CD14-positive monocyte (primary cell): Measurements from ENCODE around the gene TTC1. TPM values are rescaled to one million over a fixed set of nuclear protein-coding genes. Genes with fewer than 3 reads are reported as not detected.

Source experiments
- DNase-seq, 3 donors: peaks; one replicate each; pipeline ENCODE4 v3.0.0-alpha.2; 2011 to 2022
- H2AFZ ChIP-seq: 2 replicates; pipeline ENCODE4 v1.6.0; 2012; ENCODE audit warnings: mild to moderate bottlenecking, low read depth, low read length, inconsistent platforms; ENCODE audit not compliant: insufficient read depth, poor library complexity, severe bottlenecking
- H3K27ac ChIP-seq, 2 donors: 1 replicate in 1 of 2; 2 replicates in 1 of 2; pipeline ENCODE4 v1.5.1; 2012 to 2013; ENCODE audit warnings: low read length in 2 of 2, control low read depth in 1 of 2, inconsistent platforms in 1 of 2, low read depth in 1 of 2, mild to moderate bottlenecking in 1 of 2
- H3K27me3 ChIP-seq, 2 donors: one replicate each; pipeline versions ENCODE4 v1.6.0 to v1.6.1; 2011 to 2013; ENCODE audit warnings: low read length in 2 of 2; ENCODE audit not compliant: control insufficient read depth in 2 of 2, insufficient read depth in 2 of 2
- H3K36me3 ChIP-seq, 2 donors: replicated peaks in 1 of 2; 1 replicate in 1 of 2; 2 replicates in 1 of 2; pipeline versions ENCODE4 v1.5.1 to v1.6.1; 2012 to 2013; ENCODE audit warnings: low read length in 2 of 2, control low read depth in 1 of 2, inconsistent platforms in 1 of 2, mild to moderate bottlenecking in 1 of 2; ENCODE audit not compliant: insufficient read depth in 2 of 2, control insufficient read depth in 1 of 2
- H3K4me1 ChIP-seq, 2 donors: 1 replicate in 1 of 2; 2 replicates in 1 of 2; pipeline versions ENCODE4 v1.5.1 to v1.6.1; 2012 to 2013; ENCODE audit warnings: low read length in 2 of 2, control low read depth in 1 of 2, inconsistent platforms in 1 of 2, mild to moderate bottlenecking in 1 of 2, moderate library complexity in 1 of 2; ENCODE audit not compliant: insufficient read depth in 2 of 2, control insufficient read depth in 1 of 2
- H3K4me2 ChIP-seq: replicated peaks from 2 replicates; pipeline ENCODE3; 2012; ENCODE audit warnings: low read length, moderate library complexity, mild to moderate bottlenecking; ENCODE audit not compliant: poor library complexity, severe bottlenecking; ENCODE audit errors: extremely low read depth
- H3K4me3 ChIP-seq, 3 experiments: fragments of 200-600 bp in 1 of 3; sonication (generic) in 1 of 3; replicated peaks in 1 of 3; 1 replicate in 2 of 3; 2 replicates in 1 of 3; pipeline ENCODE4 v1.5.1; 2011 to 2013; ENCODE audit warnings: low read length in 3 of 3, mild to moderate bottlenecking in 3 of 3, control low read depth in 2 of 3, low read depth in 2 of 3, inconsistent platforms in 1 of 3, moderate library complexity in 1 of 3
- H3K79me2 ChIP-seq: 2 replicates; pipeline ENCODE4 v1.6.0; 2012; ENCODE audit warnings: mild to moderate bottlenecking, control low read depth, inconsistent platforms, low read length, moderate library complexity; ENCODE audit not compliant: insufficient read depth
- H3K9ac ChIP-seq: 2 replicates; pipeline ENCODE4 v1.6.0; 2017; ENCODE audit warnings: low read length, mild to moderate bottlenecking; ENCODE audit not compliant: insufficient read depth, poor library complexity, severe bottlenecking
- H3K9me3 ChIP-seq, 2 donors: replicated peaks in 1 of 2; 1 replicate in 1 of 2; 2 replicates in 1 of 2; pipeline versions ENCODE4 v1.5.1 to v1.6.1; 2012 to 2013; ENCODE audit warnings: low read length in 2 of 2, control low read depth in 1 of 2; ENCODE audit not compliant: control insufficient read depth in 1 of 2, insufficient read depth in 1 of 2
- H4K20me1 ChIP-seq: 2 replicates; pipeline ENCODE4 v1.6.0; 2012; ENCODE audit warnings: mild to moderate bottlenecking, low read length, control low read depth, moderate library complexity; ENCODE audit not compliant: insufficient read depth
- H3K27ac Mint-ChIP-seq, 7 donors: one replicate each; pipeline ENCODE4 v1.8.0; 2020; ENCODE audit warnings: mild to moderate bottlenecking in 7 of 7, mixed read lengths in 7 of 7, moderate library complexity in 6 of 7, inconsistent platforms in 2 of 7
- H3K27me3 Mint-ChIP-seq, 3 donors: one replicate each; pipeline ENCODE4 v1.8.0; 2021 to 2022; ENCODE audit warnings: low read depth in 3 of 3, mild to moderate bottlenecking in 3 of 3, mixed read lengths in 3 of 3, moderate library complexity in 3 of 3, inconsistent platforms in 1 of 3
- H3K36me3 Mint-ChIP-seq, 2 donors: one replicate each; pipeline ENCODE4 v1.8.0; 2020; ENCODE audit warnings: mixed read lengths in 2 of 2, inconsistent platforms in 1 of 2, mild to moderate bottlenecking in 1 of 2
- H3K4me1 Mint-ChIP-seq: one replicate; pipeline ENCODE4 v1.8.0; 2020; ENCODE audit warnings: mild to moderate bottlenecking, mixed read lengths
- H3K4me3 Mint-ChIP-seq, 2 donors: one replicate each; pipeline ENCODE4 v1.8.0; 2020; ENCODE audit warnings: mild to moderate bottlenecking in 2 of 2, mixed read lengths in 2 of 2, moderate library complexity in 1 of 2
- H3K9me3 Mint-ChIP-seq, 7 donors: one replicate each; pipeline ENCODE4 v1.8.0; 2020 to 2022; ENCODE audit warnings: mixed read lengths in 7 of 7, mild to moderate bottlenecking in 6 of 7, moderate library complexity in 6 of 7, inconsistent platforms in 2 of 7
- CTCF ChIP-seq: fragments of 200-600 bp; IDR thresholded peaks from one replicate; pipeline ENCODE4 v1.8.0; 2022; ENCODE audit warnings: antibody characterized with exemption, mild to moderate bottlenecking
- whole genome bisulfite sequencing: methylation state at CpG from one replicate; pipeline ENCODE4 v1.1.5; 2013; ENCODE audit warnings: missing lambda C conversion rate; ENCODE audit not compliant: insufficient coverage; 5-methylcytosine and 5-hydroxymethylcytosine counted together
- intact Hi-C, 2 donors: fragments of 100-400 bp; cut with micrococcal nuclease; formaldehyde crosslinking; loops; one replicate each; pipeline versions ENCODE4 v1.15.0 to v1.15.1; 2023
- polyA plus RNA-seq, 3 donors: library from polyadenylated mRNA; depleted of rRNA in 1 of 3; unstranded in 2 of 3; stranded (reverse) in 1 of 3; fragments of 300-500 nt in 2 of 3; fragments of >200 nt in 1 of 3; fragmentation: Illumina TruSeq in 2 of 3; gene quantifications; 1 replicate in 2 of 3; 2 replicates in 1 of 3; pipeline ENCODE4 v1.2.3, GENCODE V29; 2012 to 2021

The TTC1 gene
- polyA plus RNA-seq, 3 donors = 11.4 to 63.4 (median 63.0) TPM

- H3K4me1 Mint-ChIP-seq = no peaks in the 10 kb centered on the region
- H3K9me3 Mint-ChIP-seq = peaks cover 0 to 5% (median 3%) of the 10 kb centered on the region in 7 donors
- no peak for DNase-seq
- Histone ChIP-seq H3K9me3 (peaks cover 0 to 5% of the 10 kb centered on the region in 2 donors), H2AFZ (no peak overlapping the region), H3K4me1 (no peaks in the 10 kb centered on the region), H3K36me3 (no peaks in the 10 kb centered on the region), H3K27ac (no peak overlapping the region), H3K4me2 (no peak overlapping the region), H3K4me3 (no peak overlapping the region), H4K20me1 (no peaks in the 10 kb centered on the region), H3K9ac (no peak overlapping the region), H3K79me2 (no peaks in the 10 kb centered on the region), H3K27me3 (peaks cover 20 to 44% of the 10 kb centered on the region in 2 donors)
- intact Hi-C loops = no loop called here
- no peak overlapping the region for H3K4me3 Mint-ChIP-seq
- 64% methylated on average over 2 of the region's 2 CpGs for whole genome bisulfite sequencing
- no peak overlapping the region for H3K27ac Mint-ChIP-seq
- TF ChIP-seq CTCF = no peak
- no peaks in the 10 kb centered on the region for H3K36me3 Mint-ChIP-seq
- H3K27me3 Mint-ChIP-seq = peaks cover 28 to 46% (median 45%) of the 10 kb centered on the region in 3 donors
These were observed 30.6 kb upstream of the TTC1 start for GRCh38 chr5:159978358-159978757.

- H3K27me3 Mint-ChIP-seq = peaks cover 36 to 52% (median 47%) of the 10 kb centered on the region in 3 donors
- no peak overlapping the region for H3K4me3 Mint-ChIP-seq
- Histone ChIP-seq H3K9me3 (no peaks in the 10 kb centered on the region), H2AFZ (no peak overlapping the region), H3K79me2 (no peaks in the 10 kb centered on the region), H3K27me3 (peaks cover 19 to 40% of the 10 kb centered on the region in 2 donors), H3K4me2 (no peak overlapping the region), H3K4me1 (peaks cover 6 to 7% of the 10 kb centered on the region in 2 donors), H3K4me3 (no peak overlapping the region), H3K36me3 (no peaks in the 10 kb centered on the region), H4K20me1 (no peaks in the 10 kb centered on the region), H3K9ac (no peak overlapping the region), H3K27ac (no peak overlapping the region)
- H3K27ac Mint-ChIP-seq = no peak overlapping the region
- intact Hi-C loops = no loop called here
- no peak for DNase-seq
- TF ChIP-seq CTCF = no peak
- no peaks in the 10 kb centered on the region for H3K36me3 Mint-ChIP-seq
- H3K9me3 Mint-ChIP-seq = peaks cover 0 to 2% (median 0%) of the 10 kb centered on the region in 7 donors
- peaks cover 5% of the 10 kb centered on the region for H3K4me1 Mint-ChIP-seq
- WGBS = 97% methylated on average over 4 of the region's 8 CpGs
These were observed 26.3 kb upstream of the TTC1 start for GRCh38 chr5:159982421-159983173.
